AG04450 (cell line): ENCODE data around the gene SGMS1. TPM values are rescaled to one million over a fixed set of nuclear protein-coding genes. Genes with fewer than 3 reads are reported as not detected.
"Not testable (repeated sequence)": the region's sequence is repeated elsewhere in the genome, so short reads cannot be mapped to it uniquely, and the experiment has no call there.

ENCODE experiments used
- CTCF ChIA-PET: fragments of 300-600, 350-600 bp; formaldehyde crosslinking; extraction: SDS; loops from one replicate; lab custom pipeline; 2022; ENCODE audit warnings: antibody characterized with exemption, inconsistent platforms; lab: Charles Lee
- POLR2A ChIA-PET: fragments of 350-600 bp; formaldehyde crosslinking; extraction: SDS; loops from one replicate; lab custom pipeline; 2021; ENCODE audit warnings: antibody characterized with exemption, inconsistent platforms; lab: Yijun Ruan, JAX
- DNase-seq: peaks from one replicate; pipeline ENCODE4 v3.0.0-alpha.2; 2011; ENCODE audit warnings: low read depth, low spot score
- H3K27ac ChIP-seq: one replicate; pipeline ENCODE4 v1.5.1; 2012; ENCODE audit warnings: low read depth, low read length, control low read depth
- H3K27me3 ChIP-seq: one replicate; pipeline ENCODE4 v1.6.0; 2012; ENCODE audit warnings: low read length; ENCODE audit not compliant: control insufficient read depth, insufficient read depth
- H3K4me3 ChIP-seq: 2 replicates; pipeline ENCODE4 v1.5.1; 2011; ENCODE audit warnings: mild to moderate bottlenecking, low read depth, low read length, control low read depth
- H3K9me3 ChIP-seq: 2 replicates; pipeline ENCODE4 v1.5.1; 2012; ENCODE audit warnings: low read length; ENCODE audit not compliant: control insufficient read depth, insufficient read depth
- polyA plus RNA-seq: library from polyadenylated mRNA; depleted of rRNA; stranded (reverse); fragments of >200 nt; gene quantifications from 2 replicates; pipeline ENCODE4 v1.2.3, GENCODE V29; 2011
- TF ChIP-seq, protein P1 (sequence below): IDR thresholded peaks from 2 replicates; pipeline ENCODE4 v1.5.1; 2011; ENCODE audit warnings: low read depth, low read length, control low read depth, inconsistent platforms

The SGMS1 gene
- polyA plus RNA-seq, 1 experiment: 17.7 TPM

DNA sequence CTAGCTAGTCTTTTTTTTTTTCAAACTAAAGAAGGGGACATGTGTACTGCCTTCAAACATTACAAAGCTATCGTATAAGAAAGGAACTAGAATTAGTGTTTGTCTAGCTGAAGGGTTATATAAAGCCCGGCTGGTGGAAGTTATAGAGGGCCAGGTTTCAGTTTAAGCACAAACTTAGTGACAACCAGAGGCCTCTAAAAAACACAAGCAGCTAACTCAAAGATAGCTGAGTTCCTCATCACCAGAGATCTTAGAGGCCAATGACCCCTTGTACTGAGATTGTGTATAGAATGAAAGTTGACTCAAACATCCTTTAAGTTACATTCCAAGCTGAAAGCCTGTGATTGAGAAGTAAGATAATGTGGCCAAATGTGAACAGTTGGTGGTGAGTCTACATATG lies 28.1 kb upstream of the SGMS1 start:
- DNase-seq: no peak
- TF ChIP-seq, protein P1, sequence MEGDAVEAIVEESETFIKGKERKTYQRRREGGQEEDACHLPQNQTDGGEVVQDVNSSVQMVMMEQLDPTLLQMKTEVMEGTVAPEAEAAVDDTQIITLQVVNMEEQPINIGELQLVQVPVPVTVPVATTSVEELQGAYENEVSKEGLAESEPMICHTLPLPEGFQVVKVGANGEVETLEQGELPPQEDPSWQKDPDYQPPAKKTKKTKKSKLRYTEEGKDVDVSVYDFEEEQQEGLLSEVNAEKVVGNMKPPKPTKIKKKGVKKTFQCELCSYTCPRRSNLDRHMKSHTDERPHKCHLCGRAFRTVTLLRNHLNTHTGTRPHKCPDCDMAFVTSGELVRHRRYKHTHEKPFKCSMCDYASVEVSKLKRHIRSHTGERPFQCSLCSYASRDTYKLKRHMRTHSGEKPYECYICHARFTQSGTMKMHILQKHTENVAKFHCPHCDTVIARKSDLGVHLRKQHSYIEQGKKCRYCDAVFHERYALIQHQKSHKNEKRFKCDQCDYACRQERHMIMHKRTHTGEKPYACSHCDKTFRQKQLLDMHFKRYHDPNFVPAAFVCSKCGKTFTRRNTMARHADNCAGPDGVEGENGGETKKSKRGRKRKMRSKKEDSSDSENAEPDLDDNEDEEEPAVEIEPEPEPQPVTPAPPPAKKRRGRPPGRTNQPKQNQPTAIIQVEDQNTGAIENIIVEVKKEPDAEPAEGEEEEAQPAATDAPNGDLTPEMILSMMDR: no peak
- POLR2A ChIA-PET: no interaction called here
- Histone ChIP-seq H3K27me3 (no peaks in the 10 kb centered on the region), H3K4me3 (no peak overlapping the region), H3K9me3 (no peaks in the 10 kb centered on the region), H3K27ac (no peak overlapping the region)
- CTCF ChIA-PET: interaction anchor here (1.0 to 1.4 kb wide), 6 partner anchors 8 to 284 kb away, joined by 3 to 10 read pairs (median 3); no protein-coding TSS in a partner anchor

DNA sequence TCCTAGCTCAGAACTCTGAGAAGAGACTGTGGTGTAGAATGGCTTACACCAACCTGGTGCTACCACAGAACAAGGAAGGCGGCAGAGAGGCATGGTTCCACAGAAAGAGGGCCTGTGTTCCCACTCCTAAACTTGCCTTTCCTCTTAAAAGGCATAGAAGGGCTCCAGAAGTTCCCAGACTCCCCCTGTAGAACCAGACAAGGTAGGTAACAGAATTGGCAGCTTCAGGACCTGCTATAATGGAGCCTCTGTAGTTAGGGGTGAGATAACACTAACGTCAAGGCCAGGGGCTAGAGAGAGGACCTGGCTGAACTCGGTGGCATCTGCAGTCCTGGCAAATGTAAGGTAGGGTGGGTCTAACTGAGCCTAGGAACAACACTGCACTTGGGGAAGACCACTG lies 26.7 kb upstream of the SGMS1 start:
- POLR2A ChIA-PET: no interaction called here
- H3K27ac ChIP-seq: no peak overlapping the region
- no peak for DNase-seq
- no peaks in the 10 kb centered on the region for H3K9me3 ChIP-seq
- no peaks in the 10 kb centered on the region for H3K27me3 ChIP-seq
- CTCF ChIA-PET: no interaction called here
- H3K4me3 ChIP-seq: no peak overlapping the region
- TF ChIP-seq, protein P1: no peak

DNA sequence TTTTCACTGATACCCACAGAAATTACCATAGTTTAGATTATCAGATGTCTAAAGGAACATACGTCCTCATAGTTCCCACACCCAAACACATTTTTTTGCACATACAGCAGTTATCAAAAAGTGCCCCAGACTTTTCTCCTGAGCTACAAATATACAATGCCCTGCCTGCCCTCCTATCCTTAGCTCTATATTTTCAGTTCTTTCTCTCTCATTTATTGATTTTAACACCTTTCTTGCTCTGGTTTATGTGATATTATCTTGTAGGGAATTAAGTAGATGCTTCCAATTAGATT lies 25.1 kb upstream of the SGMS1 start:
- Histone ChIP-seq H3K4me3 (no peak overlapping the region), H3K27me3 (no peaks in the 10 kb centered on the region), H3K9me3 (no peaks in the 10 kb centered on the region), H3K27ac (no peak overlapping the region)
- POLR2A ChIA-PET: interaction anchor here (0.6 kb wide), 1 partner anchor 224 kb away, joined by 4 read pairs; no protein-coding TSS in a partner anchor
- CTCF ChIA-PET: interaction anchor here (2.2 kb wide), 1 partner anchor 11 kb away, joined by 10 read pairs; no protein-coding TSS in a partner anchor
- DNase-seq: no peak
- TF ChIP-seq, protein P1: no peak

DNA sequence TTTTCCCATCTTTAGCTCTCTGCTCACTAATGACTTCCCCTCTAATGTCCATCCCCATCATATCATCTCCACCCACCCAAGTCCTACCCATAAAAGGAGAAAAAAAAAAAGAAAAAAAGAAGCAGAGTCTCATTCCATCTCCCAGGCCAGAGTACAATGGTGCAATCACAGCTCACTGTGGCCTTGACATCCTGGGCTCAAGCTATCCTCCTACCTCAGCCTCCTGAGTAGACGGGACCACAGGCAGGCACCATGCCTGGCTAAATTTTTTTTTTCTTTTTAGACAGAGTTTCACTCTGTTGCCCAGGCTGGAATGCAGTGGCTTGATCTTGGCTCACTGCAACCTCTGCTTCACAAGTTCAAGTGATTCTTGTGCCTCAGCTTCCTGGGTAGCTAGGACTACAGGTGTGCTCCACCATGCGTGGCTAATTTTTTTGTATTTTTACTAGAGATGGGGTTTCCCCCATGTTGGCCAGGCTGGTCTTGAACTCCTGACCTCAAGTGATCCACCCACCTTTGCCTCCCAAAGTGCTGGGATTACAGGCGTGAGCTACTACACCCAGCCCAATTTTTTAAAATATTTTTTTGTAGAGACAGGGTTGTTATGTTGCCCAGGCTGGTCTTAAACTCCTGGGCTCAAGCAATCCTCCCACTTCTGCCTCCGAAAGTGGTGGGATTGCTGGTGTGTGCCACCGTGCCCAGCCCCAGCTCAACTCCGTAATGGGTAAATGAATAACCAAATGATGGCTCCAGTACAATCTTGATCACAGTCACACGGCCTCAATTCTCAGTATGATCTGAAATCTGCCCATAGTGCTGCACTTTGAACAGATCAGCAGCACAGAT lies 24.6 kb upstream of the SGMS1 start:
- Histone ChIP-seq H3K27me3 (no peaks in the 10 kb centered on the region), H3K4me3 (no peak overlapping the region), H3K27ac (no peak overlapping the region), H3K9me3 (no peaks in the 10 kb centered on the region)
- POLR2A ChIA-PET: interaction anchor here (0.6 kb wide), 1 partner anchor 223 kb away, joined by 4 read pairs; no protein-coding TSS in a partner anchor
- CTCF ChIA-PET: interaction anchor here (2.2 kb wide), 1 partner anchor 12 kb away, joined by 10 read pairs; no protein-coding TSS in a partner anchor
- TF ChIP-seq, protein P1: no peak
- no peak for DNase-seq

DNA sequence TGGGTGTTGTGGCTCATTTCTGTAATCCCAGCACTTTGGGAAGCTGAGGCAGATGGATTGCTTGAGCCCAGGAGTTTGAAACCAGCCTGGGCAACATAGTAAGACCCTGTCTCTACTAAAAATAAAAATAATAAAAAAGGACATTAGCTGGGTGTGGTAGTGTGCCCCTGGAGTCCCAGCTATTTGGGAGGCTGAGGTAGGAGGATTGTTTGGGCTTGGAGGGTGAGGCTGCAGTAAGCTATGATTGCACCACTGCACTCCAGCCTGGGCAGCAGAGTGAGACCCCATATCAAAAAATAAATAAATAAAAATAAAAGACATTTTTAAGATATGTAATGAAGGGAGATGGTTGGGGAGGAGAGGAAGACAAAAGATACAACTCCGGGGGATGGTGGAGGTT lies 23.6 kb upstream of the SGMS1 start:
- H3K27me3 ChIP-seq, H3K4me3 ChIP-seq, DNase-seq, POLR2A ChIA-PET, H3K9me3 ChIP-seq, H3K27ac ChIP-seq: not testable (repeated sequence)
- CTCF ChIA-PET: interaction anchor here (2.2 kb wide), 1 partner anchor 13 kb away, joined by 10 read pairs; no protein-coding TSS in a partner anchor
